GM12878 (cell line): ENCODE data around the gene THAP11. TPM values are rescaled to one million over a fixed set of nuclear protein-coding genes. Genes with fewer than 3 reads are reported as not detected.
A peak's percentile ranks its signal among the peaks of the same experiment; 100 is the strongest.

Experiments used
- ATAC-seq: fragments of 200-7000 bp; cut with Tn5 transposase; 3 replicates; pipeline ENCODE4 v1.9.1; 2020; ENCODE audit warnings: mild to moderate bottlenecking, moderate library complexity
- BruUV-seq: library from RNA; stranded (reverse); fragments of 400-500 nt; replicated peaks from 2 replicates; lab custom pipeline; 2021; lab: Mats Ljungman, UMichigan
- CTCF ChIA-PET: fragments of 300-600 bp; sonication (Branson Sonifier 250); formaldehyde crosslinking; extraction: SDS; loops from one replicate; lab custom pipeline; 2021; ENCODE audit warnings: inconsistent platforms; lab: Yijun Ruan, JAX
- POLR2A ChIA-PET: fragments of 350-600 bp; formaldehyde crosslinking; extraction: SDS; loops from one replicate; lab custom pipeline; 2021; ENCODE audit warnings: inconsistent platforms; lab: Charles Lee
- RAD21 ChIA-PET: fragments of 300-600 bp; sonication (Branson Sonifier 250); formaldehyde crosslinking; loops from one replicate; lab custom pipeline; 2023; ENCODE audit warnings: antibody characterized with exemption; ENCODE audit not compliant: unreplicated experiment; lab: Charles Lee
- SMC1A ChIA-PET: fragments of 300-600 bp; sonication (Branson Sonifier 250); formaldehyde crosslinking; loops from one replicate; lab custom pipeline; 2023; ENCODE audit not compliant: unreplicated experiment, uncharacterized antibody; lab: Charles Lee
- DNase-seq: peaks from one replicate; pipeline ENCODE4 v3.0.0-alpha.2; 2011; ENCODE audit warnings: low read depth, low spot score
- FAIRE-seq: peaks from 3 replicates; lab custom pipeline; 2011; peaks lifted over from hg19 to GRCh38; lab: Jason Lieb, UNC
- H2AFZ ChIP-seq: 2 replicates; pipeline ENCODE4 v1.6.0; 2011; ENCODE audit warnings: low read depth, low read length, control low read depth; ENCODE audit not compliant: control insufficient read depth
- H3K27ac ChIP-seq: 2 replicates; pipeline ENCODE4 v1.5.1; 2011; ENCODE audit warnings: control low read depth; ENCODE audit not compliant: control insufficient read depth, insufficient read depth
- H3K27me3 ChIP-seq, 2 experiments: replicated peaks in 1 of 2; 2 replicates each; pipeline versions ENCODE4 v1.6.0 to v1.6.1; 2011; ENCODE audit warnings: low read length in 1 of 2; ENCODE audit not compliant: control insufficient read depth in 2 of 2, insufficient read depth in 2 of 2
- H3K36me3 ChIP-seq, 2 experiments: 2 replicates each; pipeline ENCODE4 v1.5.1; 2011; ENCODE audit warnings: low read length in 1 of 2; ENCODE audit not compliant: control insufficient read depth in 2 of 2, insufficient read depth in 2 of 2
- H3K4me1 ChIP-seq: 2 replicates; pipeline ENCODE4 v1.6.1; 2011; ENCODE audit warnings: mild to moderate bottlenecking, low read length, moderate library complexity, mixed read lengths; ENCODE audit not compliant: control insufficient read depth, insufficient read depth
- H3K4me2 ChIP-seq: 2 replicates; pipeline ENCODE4 v1.6.0; 2011; ENCODE audit warnings: control low read depth; ENCODE audit not compliant: control insufficient read depth, insufficient read depth
- H3K4me3 ChIP-seq: fragments of 200-600 bp; sonication (generic); 2 replicates; pipeline ENCODE4 v1.5.1; 2016
- H3K79me2 ChIP-seq: 2 replicates; pipeline ENCODE4 v1.6.0; 2011; ENCODE audit warnings: low read length; ENCODE audit not compliant: control insufficient read depth, insufficient read depth
- H3K9ac ChIP-seq: 2 replicates; pipeline ENCODE4 v1.8.0; 2011; ENCODE audit warnings: low read length, control low read depth, mixed read lengths; ENCODE audit not compliant: control insufficient read depth, insufficient read depth
- H3K9me3 ChIP-seq: replicated peaks from 3 replicates; pipeline ENCODE4 v1.5.1; 2011; ENCODE audit warnings: mild to moderate bottlenecking, low read length; ENCODE audit not compliant: control insufficient read depth, insufficient read depth
- H4K20me1 ChIP-seq: 2 replicates; pipeline ENCODE4 v1.6.0; 2011; ENCODE audit not compliant: control insufficient read depth, insufficient read depth
- ASH2L ChIP-seq: fragments of 300-600, 200-600 bp; sonication (generic); IDR thresholded peaks from 2 replicates; pipeline ENCODE4 v1.6.1; 2017; ENCODE audit warnings: low read depth, mild to moderate bottlenecking, borderline replicate concordance
- CEBPZ ChIP-seq: fragments of 150-350 bp; IDR thresholded peaks from 2 replicates; pipeline ENCODE4 v1.6.1; 2016; ENCODE audit warnings: low read depth, low read length
- ESRRA ChIP-seq: IDR thresholded peaks from 2 replicates; pipeline ENCODE4 v1.6.1; 2012; ENCODE audit warnings: mild to moderate bottlenecking, low read length, improper control_type of control experiment
- HDAC2 ChIP-seq: fragments of 200-600 bp; sonication (generic); IDR thresholded peaks from 2 replicates; pipeline ENCODE4 v1.6.1; 2017
- IRF3 ChIP-seq: fragments of 450-650 bp; IDR thresholded peaks from 2 replicates; pipeline ENCODE4 v1.6.1; 2014; ENCODE audit warnings: mild to moderate bottlenecking
- LARP7 ChIP-seq: fragments of 450-650 bp; IDR thresholded peaks from 2 replicates; pipeline ENCODE4 v1.6.1; 2017; ENCODE audit warnings: mild to moderate bottlenecking
- NRF1 ChIP-seq: conservative IDR thresholded peaks from 2 replicates; pipeline ENCODE4 v1.6.1; 2011; ENCODE audit warnings: mild to moderate bottlenecking, low read depth, low read length, improper control_type of control experiment
- POLR2AphosphoS2 ChIP-seq: IDR thresholded peaks from 2 replicates; pipeline ENCODE4 v1.6.1; 2011; ENCODE audit warnings: low read depth, mild to moderate bottlenecking, low read length, improper control_type of control experiment, moderate library complexity
- SRF ChIP-seq, 2 experiments: IDR thresholded peaks; 2 replicates each; pipeline ENCODE4 v1.6.1; 2011; ENCODE audit warnings: low read depth in 2 of 2, low read length in 2 of 2, mild to moderate bottlenecking in 1 of 2, moderate library complexity in 1 of 2
- ZBTB40 ChIP-seq: fragments of 450-650 bp; IDR thresholded peaks from 2 replicates; pipeline ENCODE4 v1.6.1; 2016; ENCODE audit warnings: mild to moderate bottlenecking, moderate library complexity, borderline replicate concordance
- ZNF24 ChIP-seq: fragments of 450-650 bp; IDR thresholded peaks from 2 replicates; pipeline ENCODE4 v1.6.1; 2017; ENCODE audit warnings: antibody characterized with exemption, mild to moderate bottlenecking
- WGBS: methylation state at CpG from one replicate; pipeline ENCODE4 v1.1.6; 2016; ENCODE audit warnings: low lambda C conversion rate; ENCODE audit not compliant: insufficient replicate concordance, insufficient coverage; ENCODE audit errors: missing lambda C conversion rate; 5-methylcytosine and 5-hydroxymethylcytosine counted together
- in situ Hi-C: fragments of 300-500 bp; cut with MboI; formaldehyde crosslinking; loops from 9 replicates; pipeline ENCODE4 v1.14.3; 2018; ENCODE audit warnings: mixed read lengths
- intact Hi-C: fragments of 100-400 bp; cut with micrococcal nuclease; formaldehyde crosslinking; loops from one replicate; pipeline ENCODE4 v1.14.2; 2022; ENCODE audit not compliant: unreplicated experiment
- polyA plus RNA-seq, 11 experiments: library from polyadenylated mRNA; depleted of rRNA in 4 of 11; unstranded in 6 of 11; stranded (reverse) in 5 of 11; fragments of >200 nt; fragmentation: Nextera tagmentation in 4 of 11; fragmentation: Illumina TruSeq in 1 of 11; extraction: Ambion mirVana in 4 of 11; extraction: Trizol in 1 of 11; gene quantifications; 1 replicate in 1 of 11; 2 replicates in 10 of 11; pipeline versions ENCODE4 v1.2.1 to v1.2.3, GENCODE V29; 2011 to 2016; ENCODE audit warnings: inconsistent platforms in 2 of 11, missing spikeins in 2 of 11, low read depth in 1 of 11
- total RNA-seq, 4 experiments: library from RNA; depleted of rRNA in 3 of 4; stranded (reverse); fragments of >200 nt in 3 of 4; fragmentation: Illumina TruSeq in 1 of 4; extraction: Trizol in 1 of 4; gene quantifications; 2 replicates each; pipeline versions ENCODE4 v1.2.1 to v1.2.3, GENCODE V29; 2013 to 2021

The THAP11 gene
- total and polyA plus RNA-seq, 10 of the 15 experiments (the other 5 are each of a cell fraction or from before 2014, with no cell fraction given), result 2.5 to 36.7 (median 21.4) TPM

GRCh38 chr16:67805718-67806427 is 36.2 kb upstream of the THAP11 start:
- Histone ChIP-seq H3K4me1 (peaks cover 29% of the 10 kb centered on the region), H2AFZ (peak overlapping the region; percentile 60), H3K27ac (peak overlapping the region; percentile 75), H3K9me3 (no peaks in the 10 kb centered on the region), H3K36me3 (peaks cover 1 to 2% of the 10 kb centered on the region in 2 experiments; a peak in 1 of 4 replicates), H3K4me3 (peak overlapping the region; percentile 94), H3K79me2 (peaks cover 47% of the 10 kb centered on the region), H3K4me2 (peak overlapping the region; percentile 77), H3K27me3 (no peaks in the 10 kb centered on the region), H4K20me1 (no peaks in the 10 kb centered on the region; the same call in 1 of the 2 replicates), H3K9ac (peak overlapping the region; percentile 86)
- CTCF ChIA-PET, result interaction anchor here (0.7 to 3.0 kb wide), 14 partner anchors 10 to 292 kb away, joined by 3 to 41 read pairs (median 4); partner anchors contain the start of gene CARMIL2
- RAD21 ChIA-PET, result interaction anchor here (0.7 to 3.2 kb wide), 14 partner anchors 11 to 285 kb away, joined by 3 to 18 read pairs (median 4); partner anchors contain the start of genes GFOD2, NUTF2 and PSMB10
- no TSS peak for BruUV-seq
- POLR2A ChIA-PET, result interaction anchor here (0.8 to 1.3 kb wide), 9 partner anchors 19 to 279 kb away, joined by 3 to 9 read pairs (median 4); partner anchors contain the start of genes GFOD2, NFATC3 and NUTF2
- under 1% methylated on average over 26 of the region's 26 CpGs for WGBS
- FAIRE-seq, result no peak
- SMC1A ChIA-PET, result interaction anchor here (0.8 to 2.0 kb wide), 12 partner anchors 10 to 314 kb away, joined by 3 to 13 read pairs (median 4); partner anchors contain the start of gene GFOD2
- intact Hi-C loops, result loop anchor here (2.0 kb wide), 2 partner anchors 87 to 133 kb away; partner anchors contain the start of gene GFOD2
- in situ Hi-C loops, result no loop called here
- ATAC-seq, result peak; percentile 1
- no peak for DNase-seq
- no peak for TF ChIP-seq ZBTB40
- no peak for TF ChIP-seq POLR2AphosphoS2
- 0 out of 4 replicates have a peak, but pooled peaks of 1 of the 2 experiments have one; percentile 15 for TF ChIP-seq SRF (IDR thresholded peaks at IDR 0.05; ENCODE audit: low read depth in 2 of 2, low read length in 2 of 2)
- no peak for TF ChIP-seq ESRRA
- no peak for TF ChIP-seq ASH2L
- no peak for TF ChIP-seq IRF3
- no peak for TF ChIP-seq ZNF24
- no peak for TF ChIP-seq CEBPZ
- TF ChIP-seq HDAC2, result no peak
- no peak for TF ChIP-seq NRF1
- TF ChIP-seq LARP7, result 0 out of 2 replicates have a peak, but pooled peaks have one; percentile 49
